ENCODE measurements around the gene ARHGAP26.

The ARHGAP26 gene

GRCh38 chr5:142784401-142784955 is 14.3 kb downstream of the ARHGAP26 start:
- Mint-ChIP-seq H3K36me3 (peaks cover 2% of the 10 kb centered on the region), H3K4me3 (no peak overlapping the region), H3K9me3 (no peaks in the 10 kb centered on the region), H3K4me1 (peaks cover 12% of the 10 kb centered on the region), H3K27me3 (no peaks in the 10 kb centered on the region), H3K27ac (no peak overlapping the region)
- DNase-seq (ENCODE audit: low spot score in 2 of 2) (no peak), ATAC-seq (ENCODE audit: low read depth) (no peak)

- DNase-seq (ENCODE audit: low spot score in 2 of 2): no peak
- Mint-ChIP-seq H3K4me3 (no peak overlapping the region), H3K4me1 (peaks cover 12% of the 10 kb centered on the region), H3K36me3 (peaks cover 2% of the 10 kb centered on the region), H3K27me3 (no peaks in the 10 kb centered on the region), H3K9me3 (no peaks in the 10 kb centered on the region), H3K27ac (no peak overlapping the region)
- no peak for ATAC-seq (ENCODE audit: low read depth)
These were observed 15.0 kb downstream of the ARHGAP26 start for GRCh38 chr5:142785206-142785605.

- Mint-ChIP-seq H3K27me3 (no peaks in the 10 kb centered on the region), H3K4me1 (peaks cover 15% of the 10 kb centered on the region), H3K27ac (no peak overlapping the region), H3K4me3 (no peak overlapping the region), H3K9me3 (no peaks in the 10 kb centered on the region), H3K36me3 (peaks cover 2% of the 10 kb centered on the region)
- ATAC-seq (ENCODE audit: low read depth) (no peak), DNase-seq (ENCODE audit: low spot score in 2 of 2) (no peak)
These were observed 19.0 kb downstream of the ARHGAP26 start for GRCh38 chr5:142789206-142789605.

- ATAC-seq (ENCODE audit: low read depth): no peak
- Mint-ChIP-seq H3K4me3 (no peak overlapping the region), H3K27ac (no peak overlapping the region), H3K4me1 (peaks cover 29% of the 10 kb centered on the region), H3K27me3 (no peaks in the 10 kb centered on the region), H3K36me3 (no peaks in the 10 kb centered on the region), H3K9me3 (peaks cover 2% of the 10 kb centered on the region)
- no peak for DNase-seq (ENCODE audit: low spot score in 2 of 2)
These were observed 22.1 kb downstream of the ARHGAP26 start for GRCh38 chr5:142792012-142792864.

- H3K27ac Mint-ChIP-seq: no peak overlapping the region
- H3K4me3 Mint-ChIP-seq: no peak overlapping the region
- DNase-seq (ENCODE audit: low spot score in 2 of 2) (no peak), ATAC-seq (ENCODE audit: low read depth) (no peak)
- peaks cover 31% of the 10 kb centered on the region for H3K4me1 Mint-ChIP-seq
- no peaks in the 10 kb centered on the region for H3K27me3 Mint-ChIP-seq
- H3K36me3 Mint-ChIP-seq: no peaks in the 10 kb centered on the region
- peaks cover 2% of the 10 kb centered on the region for H3K9me3 Mint-ChIP-seq
These were observed 22.7 kb downstream of the ARHGAP26 start for GRCh38 chr5:142792865-142793232.

- Mint-ChIP-seq H3K4me3 (no peak overlapping the region), H3K27ac (no peak overlapping the region), H3K9me3 (peaks cover 2% of the 10 kb centered on the region), H3K36me3 (no peaks in the 10 kb centered on the region), H3K4me1 (peaks cover 39% of the 10 kb centered on the region), H3K27me3 (no peaks in the 10 kb centered on the region)
- ATAC-seq (ENCODE audit: low read depth) (no peak), DNase-seq (ENCODE audit: low spot score in 2 of 2) (no peak)
These were observed 24.4 kb downstream of the ARHGAP26 start for GRCh38 chr5:142794537-142794936.

GRCh38 chr5:142795251-142795650 is 25.1 kb downstream of the ARHGAP26 start:
- Mint-ChIP-seq H3K9me3 (peaks cover 2% of the 10 kb centered on the region), H3K4me1 (peaks cover 41% of the 10 kb centered on the region), H3K27ac (peak overlapping the region; percentile 35), H3K27me3 (no peaks in the 10 kb centered on the region), H3K4me3 (peak overlapping the region; percentile 55), H3K36me3 (no peaks in the 10 kb centered on the region)
- DNase-seq (ENCODE audit: low spot score in 2 of 2): peak in 1 of 2 donors; percentile 50
- peak; percentile 93 for ATAC-seq (ENCODE audit: low read depth)

GRCh38 chr5:142796492-142797109 is 26.4 kb downstream of the ARHGAP26 start:
- ATAC-seq (ENCODE audit: low read depth) (no peak), DNase-seq (ENCODE audit: low spot score in 2 of 2) (no peak)
- Mint-ChIP-seq H3K9me3 (peaks cover 2% of the 10 kb centered on the region), H3K27ac (no peak overlapping the region), H3K4me3 (no peak overlapping the region), H3K4me1 (peaks cover 44% of the 10 kb centered on the region), H3K27me3 (no peaks in the 10 kb centered on the region), H3K36me3 (no peaks in the 10 kb centered on the region)

GRCh38 chr5:142797420-142797819 is 27.2 kb downstream of the ARHGAP26 start:
- DNase-seq (ENCODE audit: low spot score in 2 of 2) (no peak), ATAC-seq (ENCODE audit: low read depth) (no peak)
- H3K9me3 Mint-ChIP-seq: peaks cover 2% of the 10 kb centered on the region
- no peaks in the 10 kb centered on the region for H3K36me3 Mint-ChIP-seq
- H3K4me1 Mint-ChIP-seq: peaks cover 46% of the 10 kb centered on the region
- no peaks in the 10 kb centered on the region for H3K27me3 Mint-ChIP-seq
- H3K4me3 Mint-ChIP-seq: no peak overlapping the region
- H3K27ac Mint-ChIP-seq: no peak overlapping the region

- no peak overlapping the region for H3K4me3 Mint-ChIP-seq
- H3K36me3 Mint-ChIP-seq: no peaks in the 10 kb centered on the region
- no peak for DNase-seq (ENCODE audit: low spot score in 2 of 2)
These were observed 28.1 kb downstream of the ARHGAP26 start for GRCh38 chr5:142798099-142798770.

GRCh38 chr5:142800776-142801494 is 30.8 kb downstream of the ARHGAP26 start:
- peaks cover 29% of the 10 kb centered on the region for H3K4me1 Mint-ChIP-seq
- DNase-seq (ENCODE audit: low spot score in 2 of 2): peak; percentile 18 to 30
- peak overlapping the region; percentile 77 for H3K27ac Mint-ChIP-seq
- H3K27me3 Mint-ChIP-seq: no peaks in the 10 kb centered on the region
- peak overlapping the region; percentile 62 for H3K4me3 Mint-ChIP-seq
- peak; percentile 95 for ATAC-seq (ENCODE audit: low read depth)
- H3K36me3 Mint-ChIP-seq: no peaks in the 10 kb centered on the region
- no peaks in the 10 kb centered on the region for H3K9me3 Mint-ChIP-seq

More at GRCh38 chr5:142798099-142798770, 28.1 kb downstream of the ARHGAP26 start:
- H3K27ac Mint-ChIP-seq: no peak overlapping the region
- peak; percentile 29 for ATAC-seq (ENCODE audit: low read depth)
- H3K4me1 Mint-ChIP-seq: peaks cover 44% of the 10 kb centered on the region
- peaks cover 2% of the 10 kb centered on the region for H3K9me3 Mint-ChIP-seq
- H3K27me3 Mint-ChIP-seq: no peaks in the 10 kb centered on the region

GRCh38 chr5:142801495-142801871 is 31.3 kb downstream of the ARHGAP26 start:
- ATAC-seq (ENCODE audit: low read depth): no peak
- peaks cover 27% of the 10 kb centered on the region for H3K4me1 Mint-ChIP-seq

GRCh38 chr5:142803428-142804125 is 33.4 kb downstream of the ARHGAP26 start:
- H3K4me3 Mint-ChIP-seq: no peak overlapping the region
- H3K36me3 Mint-ChIP-seq: no peaks in the 10 kb centered on the region
- H3K9me3 Mint-ChIP-seq: no peaks in the 10 kb centered on the region
- ATAC-seq (ENCODE audit: low read depth) (no peak), DNase-seq (ENCODE audit: low spot score in 2 of 2) (no peak)
- H3K4me1 Mint-ChIP-seq: peaks cover 25% of the 10 kb centered on the region
- no peaks in the 10 kb centered on the region for H3K27me3 Mint-ChIP-seq
- H3K27ac Mint-ChIP-seq: no peak overlapping the region

More at GRCh38 chr5:142801495-142801871, 31.3 kb downstream of the ARHGAP26 start:
- DNase-seq (ENCODE audit: low spot score in 2 of 2): no peak
- no peaks in the 10 kb centered on the region for H3K9me3 Mint-ChIP-seq
- peak overlapping the region; percentile 77 for H3K27ac Mint-ChIP-seq
- no peaks in the 10 kb centered on the region for H3K36me3 Mint-ChIP-seq
- H3K27me3 Mint-ChIP-seq: no peaks in the 10 kb centered on the region
- H3K4me3 Mint-ChIP-seq: no peak overlapping the region
